BJ (cell line): ENCODE results near the gene ANP32E. TPM values are rescaled to one million over a fixed set of nuclear protein-coding genes. Genes with fewer than 3 reads are reported as not detected.

Source experiments
- CTCF ChIA-PET: fragments of 350-600 bp; formaldehyde crosslinking; extraction: SDS; loops from one replicate; lab custom pipeline; 2021; ENCODE audit warnings: antibody characterized with exemption, inconsistent platforms; lab: Yijun Ruan, JAX
- POLR2A ChIA-PET: fragments of 300-600 bp; sonication (Branson Sonifier 250); formaldehyde crosslinking; extraction: SDS; loops from one replicate; lab custom pipeline; 2021; ENCODE audit warnings: antibody characterized with exemption; lab: Charles Lee
- DNase-seq: peaks from one replicate; pipeline ENCODE4 v3.0.0-alpha.2; 2011; ENCODE audit warnings: low read depth
- H3K27me3 ChIP-seq: 2 replicates; pipeline ENCODE4 v1.6.0; 2011; ENCODE audit warnings: low read length; ENCODE audit not compliant: control insufficient read depth, insufficient read depth
- H3K36me3 ChIP-seq: 2 replicates; pipeline ENCODE4 v1.5.1; 2011; ENCODE audit warnings: low read length; ENCODE audit not compliant: control insufficient read depth, insufficient read depth
- H3K4me3 ChIP-seq: 2 replicates; pipeline ENCODE4 v1.5.1; 2011; ENCODE audit warnings: low read depth, mild to moderate bottlenecking, control low read depth, low read length
- polyA plus RNA-seq: library from polyadenylated mRNA; depleted of rRNA; stranded (reverse); fragments of >200 nt; gene quantifications from 2 replicates; pipeline ENCODE4 v1.2.3, GENCODE V29; 2011
- TF ChIP-seq, protein P1 (sequence below): IDR thresholded peaks from 2 replicates; pipeline ENCODE4 v1.5.1; 2011; ENCODE audit warnings: low read depth, mild to moderate bottlenecking, control low read depth, inconsistent platforms, low read length, moderate library complexity; ENCODE audit not compliant: insufficient read depth

ANP32E gene
- polyA plus RNA-seq, 1 experiment: 6.1 TPM

GRCh38 chr1:150178548-150178947 is 57.4 kb downstream of the ANP32E start:
- POLR2A ChIA-PET: no interaction called here
- CTCF ChIA-PET: interaction anchor here (0.8 to 3.1 kb wide), 7 partner anchors 8 to 216 kb away, joined by 3 to 24 read pairs (median 3); no protein-coding TSS in a partner anchor
- TF ChIP-seq, protein P1, sequence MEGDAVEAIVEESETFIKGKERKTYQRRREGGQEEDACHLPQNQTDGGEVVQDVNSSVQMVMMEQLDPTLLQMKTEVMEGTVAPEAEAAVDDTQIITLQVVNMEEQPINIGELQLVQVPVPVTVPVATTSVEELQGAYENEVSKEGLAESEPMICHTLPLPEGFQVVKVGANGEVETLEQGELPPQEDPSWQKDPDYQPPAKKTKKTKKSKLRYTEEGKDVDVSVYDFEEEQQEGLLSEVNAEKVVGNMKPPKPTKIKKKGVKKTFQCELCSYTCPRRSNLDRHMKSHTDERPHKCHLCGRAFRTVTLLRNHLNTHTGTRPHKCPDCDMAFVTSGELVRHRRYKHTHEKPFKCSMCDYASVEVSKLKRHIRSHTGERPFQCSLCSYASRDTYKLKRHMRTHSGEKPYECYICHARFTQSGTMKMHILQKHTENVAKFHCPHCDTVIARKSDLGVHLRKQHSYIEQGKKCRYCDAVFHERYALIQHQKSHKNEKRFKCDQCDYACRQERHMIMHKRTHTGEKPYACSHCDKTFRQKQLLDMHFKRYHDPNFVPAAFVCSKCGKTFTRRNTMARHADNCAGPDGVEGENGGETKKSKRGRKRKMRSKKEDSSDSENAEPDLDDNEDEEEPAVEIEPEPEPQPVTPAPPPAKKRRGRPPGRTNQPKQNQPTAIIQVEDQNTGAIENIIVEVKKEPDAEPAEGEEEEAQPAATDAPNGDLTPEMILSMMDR: no peak
- no peak for DNase-seq
- Histone ChIP-seq H3K36me3 (no peaks in the 10 kb centered on the region), H3K27me3 (no peaks in the 10 kb centered on the region), H3K4me3 (no peak overlapping the region)

- H3K27me3 ChIP-seq: no peaks in the 10 kb centered on the region
- no peaks in the 10 kb centered on the region for H3K36me3 ChIP-seq
- ChIA-PET CTCF (interaction anchor here (2.4 to 3.1 kb wide), 2 partner anchors 10 kb away, joined by 18 to 24 read pairs; no protein-coding TSS in a partner anchor), POLR2A (no interaction called here)
- TF ChIP-seq, protein P1: no peak
- DNase-seq: no peak
- no peak overlapping the region for H3K4me3 ChIP-seq
These were observed 59.3 kb downstream of the ANP32E start for GRCh38 chr1:150176593-150176992.

GRCh38 chr1:150173141-150173585 is 62.7 kb downstream of the ANP32E start:
- TF ChIP-seq, protein P1: no peak
- no peak for DNase-seq
- no peaks in the 10 kb centered on the region for H3K27me3 ChIP-seq
- no peaks in the 10 kb centered on the region for H3K36me3 ChIP-seq
- POLR2A ChIA-PET: interaction anchor here (0.6 kb wide), 1 partner anchor 86 kb away, joined by 3 read pairs; no protein-coding TSS in a partner anchor
- CTCF ChIA-PET: no interaction called here
- no peak overlapping the region for H3K4me3 ChIP-seq

DNA sequence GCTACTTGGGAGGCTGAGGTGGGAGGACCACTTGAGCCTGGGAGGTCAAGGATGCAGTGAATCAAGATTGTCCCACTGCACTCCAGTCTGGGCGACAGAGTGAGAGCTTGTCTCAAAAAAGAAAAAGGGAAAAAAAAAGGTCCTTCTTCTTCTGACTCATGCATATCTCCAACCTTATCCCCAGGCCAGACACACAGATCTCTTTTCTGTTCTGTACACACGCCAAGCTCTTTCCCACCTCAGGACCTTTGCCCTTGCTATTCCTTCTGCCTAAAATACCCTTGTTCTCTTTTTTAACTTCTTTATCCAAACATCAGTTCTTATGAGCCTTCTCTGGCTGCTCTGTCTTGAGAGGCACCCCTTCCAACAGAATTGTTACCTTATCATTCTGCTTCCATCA is 64.1 kb downstream of the ANP32E start:
- ChIA-PET CTCF (interaction anchor here (1.0 to 3.1 kb wide), 7 partner anchors 11 to 213 kb away, joined by 3 to 21 read pairs (median 4); no protein-coding TSS in a partner anchor), POLR2A (interaction anchor here (1.0 kb wide), 1 partner anchor 22 kb away, joined by 6 read pairs; the partner anchor contains the start of gene PLEKHO1)
- DNase-seq: no peak
- Histone ChIP-seq H3K27me3 (no peaks in the 10 kb centered on the region), H3K4me3 (no peak overlapping the region), H3K36me3 (no peaks in the 10 kb centered on the region)
- TF ChIP-seq, protein P1: no peak

- Histone ChIP-seq H3K4me3 (no peak overlapping the region), H3K36me3 (no peaks in the 10 kb centered on the region), H3K27me3 (no peaks in the 10 kb centered on the region)
- ChIA-PET POLR2A (no interaction called here), CTCF (interaction anchor here (1.0 to 7.3 kb wide), 21 partner anchors 10 to 323 kb away, joined by 3 to 101 read pairs (median 4); partner anchors contain the start of genes PLEKHO1 and VPS45)
- DNase-seq: no peak
- TF ChIP-seq, protein P1: peak; percentile 85
These were observed 66.8 kb downstream of the ANP32E start for GRCh38 chr1:150168960-150169601.
